NCI-H2107 treated with DMSO at 0.1 percent for 48 hours (cell line): Measurements from ENCODE around the gene MAGEA9.
"Not testable (repeated sequence)": the region's sequence is repeated elsewhere in the genome, so short reads cannot be mapped to it uniquely, and the experiment has no call there.

Experiments used
- DNase-seq: peaks from one replicate; lab custom pipeline; 2025; ENCODE audit not compliant: unreplicated experiment; lab: John Stamatoyannopoulos, UW

Gene MAGEA9, protein sequence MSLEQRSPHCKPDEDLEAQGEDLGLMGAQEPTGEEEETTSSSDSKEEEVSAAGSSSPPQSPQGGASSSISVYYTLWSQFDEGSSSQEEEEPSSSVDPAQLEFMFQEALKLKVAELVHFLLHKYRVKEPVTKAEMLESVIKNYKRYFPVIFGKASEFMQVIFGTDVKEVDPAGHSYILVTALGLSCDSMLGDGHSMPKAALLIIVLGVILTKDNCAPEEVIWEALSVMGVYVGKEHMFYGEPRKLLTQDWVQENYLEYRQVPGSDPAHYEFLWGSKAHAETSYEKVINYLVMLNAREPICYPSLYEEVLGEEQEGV

DNA sequence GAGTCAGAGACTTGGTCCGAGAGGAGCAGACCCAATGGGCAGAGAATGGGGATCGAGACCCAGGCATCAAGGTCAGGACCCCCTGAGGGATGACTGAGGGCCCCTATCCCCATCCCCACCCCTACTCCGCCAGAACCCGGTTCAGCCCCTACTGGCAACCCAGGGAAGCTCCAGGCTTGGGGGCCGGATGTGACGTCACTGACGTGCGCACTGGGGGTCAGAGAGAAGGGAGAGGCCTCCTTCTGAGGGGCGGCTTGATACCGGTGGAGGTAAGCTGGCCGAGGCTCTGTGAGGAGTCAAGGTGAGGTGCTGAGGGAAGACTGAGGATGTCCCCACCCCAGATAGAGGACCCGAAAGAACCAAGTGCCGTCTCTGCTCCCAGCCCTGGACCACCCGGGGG lies at the start of gene MAGEA9:
Gene MAGEA9, plus strand, starts transcription at position 204 of the 400 bp plus-strand sequence. CDS start 4,281 bp downstream, outside the sequence.
- DNase-seq = not testable (repeated sequence)

DNA sequence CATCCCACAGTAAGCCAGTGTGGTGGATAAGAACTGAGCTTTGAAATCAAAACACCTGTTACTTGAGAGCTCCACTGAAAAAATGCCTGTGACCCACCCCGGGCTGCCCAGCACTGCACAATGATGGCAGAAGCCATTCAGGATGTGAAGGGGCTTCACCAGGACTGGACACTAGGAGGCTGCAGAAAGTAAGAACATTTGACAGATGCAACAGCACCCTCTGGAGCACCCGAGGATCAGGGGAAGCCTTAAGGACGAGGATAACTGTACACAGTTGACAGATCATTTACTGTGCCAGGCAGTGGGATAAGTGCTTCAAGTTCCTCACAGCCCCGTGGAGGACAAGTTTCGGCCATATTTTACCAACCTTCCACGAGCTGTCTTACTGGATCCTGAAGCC lies 39.5 kb upstream of the MAGEA9 start:
- not testable (repeated sequence) for DNase-seq

DNA sequence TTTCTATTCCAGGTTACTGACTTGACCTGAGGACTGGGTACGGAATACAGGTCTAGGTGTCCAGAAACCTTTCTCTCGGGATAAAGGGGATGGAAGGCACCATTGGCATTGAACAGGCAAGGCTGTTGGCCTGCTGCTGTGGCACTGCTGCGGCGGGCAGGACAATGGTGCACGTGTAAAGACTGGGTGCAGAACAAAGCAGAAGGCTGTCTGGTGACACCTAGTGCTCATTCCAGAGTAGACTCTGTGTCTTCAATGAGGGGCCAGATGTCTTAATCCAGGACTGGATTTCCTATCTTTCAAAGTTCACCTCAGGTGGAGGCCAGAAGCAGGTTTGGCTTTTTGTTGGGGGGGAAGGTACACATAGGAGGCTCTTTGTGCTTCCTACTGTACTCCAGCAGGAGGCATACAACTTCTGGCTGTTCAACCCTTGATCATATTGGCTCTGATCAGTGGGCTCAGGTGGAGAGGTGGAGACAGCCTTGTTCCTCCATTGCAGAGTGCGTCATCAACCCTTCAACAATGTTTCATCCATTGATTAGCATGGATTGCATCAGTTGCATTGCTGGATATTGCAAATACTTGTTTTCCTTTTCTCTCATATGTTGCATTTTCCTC lies 35.2 kb upstream of the MAGEA9 start:
- not testable (repeated sequence) for DNase-seq

DNA sequence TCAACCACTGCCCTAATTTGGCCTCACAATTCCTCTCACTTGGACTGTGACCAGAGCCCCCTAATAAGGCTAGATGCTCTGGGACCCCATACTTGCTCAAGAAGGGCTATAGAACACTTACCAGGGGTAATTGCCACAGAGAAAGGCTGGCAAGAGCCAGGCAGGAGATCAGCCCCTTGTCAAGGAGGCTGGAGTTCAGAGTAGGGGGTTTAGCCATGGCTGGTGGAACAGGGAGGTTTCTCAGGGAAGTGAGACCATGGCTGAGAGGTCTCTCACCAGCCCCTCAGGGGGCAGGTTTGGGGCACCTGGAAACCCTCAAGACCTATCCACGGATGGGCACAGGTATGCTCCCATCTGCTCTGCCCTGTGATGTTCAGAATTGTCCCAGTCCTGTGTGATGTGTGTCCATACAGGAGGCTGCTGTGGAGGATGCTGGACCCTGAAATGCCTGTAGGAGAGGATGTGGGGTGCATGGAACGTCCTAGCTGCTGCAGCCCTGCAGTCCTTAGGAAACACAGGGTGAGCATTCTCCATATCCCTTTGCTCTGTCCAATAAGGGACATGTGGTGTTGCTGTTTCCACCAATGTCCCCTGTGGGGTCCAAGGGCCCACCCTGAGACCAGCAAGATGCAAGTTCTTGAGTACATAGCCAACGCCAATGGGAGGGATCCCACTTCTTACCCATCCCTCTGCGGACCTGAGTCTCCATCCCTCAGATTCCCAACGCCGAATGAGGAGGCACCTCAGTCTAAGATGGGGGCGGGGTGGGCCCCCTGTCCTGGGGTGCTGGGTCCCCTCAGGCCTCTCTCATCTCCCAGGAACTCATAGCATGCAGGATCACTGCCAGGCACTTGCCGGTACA lies 24.3 kb upstream of the MAGEA9 start:
- no peak for DNase-seq

DNA sequence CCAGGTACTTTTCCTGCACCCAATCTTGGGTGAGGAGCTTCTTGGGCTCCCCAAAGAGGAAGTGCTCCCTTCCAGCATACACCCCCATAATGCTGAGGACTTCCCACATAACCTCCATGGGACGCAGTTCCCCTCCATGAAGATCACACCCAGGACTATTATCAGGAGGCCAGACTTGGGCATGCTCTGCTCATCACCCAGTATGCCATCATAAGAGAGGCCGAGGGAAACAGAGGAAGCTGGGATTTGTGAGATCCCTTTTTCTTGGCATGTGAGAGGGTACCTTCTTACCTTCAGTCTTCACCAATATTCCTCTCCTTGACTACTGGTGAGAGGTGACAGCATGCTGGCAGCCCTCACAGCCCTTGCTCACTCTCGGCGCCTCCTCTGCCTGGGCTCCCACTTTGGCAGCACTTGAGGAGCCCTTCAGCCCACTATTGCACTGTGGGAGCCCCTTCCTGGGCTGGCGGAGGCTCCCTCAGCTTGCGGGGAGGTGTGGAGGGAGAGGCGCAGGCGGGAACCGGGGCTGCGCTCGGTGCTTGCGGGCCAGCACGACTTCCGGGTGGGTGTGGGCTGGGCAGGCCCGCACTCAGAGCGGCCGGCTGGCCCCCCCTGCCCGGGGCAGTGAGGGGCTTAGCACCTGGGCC lies 23.5 kb upstream of the MAGEA9 start:
- no peak for DNase-seq

DNA sequence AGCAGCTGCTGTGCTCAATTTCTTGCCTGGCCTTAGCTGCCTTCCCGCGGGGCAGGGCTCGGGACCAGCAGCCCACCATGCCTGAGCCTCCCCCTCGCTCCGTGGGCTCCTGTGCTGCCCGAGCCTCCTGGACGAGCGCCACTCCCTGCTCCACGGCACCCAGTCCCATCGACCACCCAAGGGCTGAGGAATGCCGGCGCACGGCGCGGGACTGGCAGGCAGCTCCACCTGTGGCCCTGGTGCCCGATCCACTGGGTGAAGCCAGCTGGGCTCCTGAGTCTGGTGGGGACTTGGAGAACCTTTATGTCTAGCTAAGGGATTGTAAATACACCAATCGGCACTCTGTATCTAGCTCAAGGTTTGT lies 23.0 kb upstream of the MAGEA9 start:
- DNase-seq = not testable (repeated sequence)

DNA sequence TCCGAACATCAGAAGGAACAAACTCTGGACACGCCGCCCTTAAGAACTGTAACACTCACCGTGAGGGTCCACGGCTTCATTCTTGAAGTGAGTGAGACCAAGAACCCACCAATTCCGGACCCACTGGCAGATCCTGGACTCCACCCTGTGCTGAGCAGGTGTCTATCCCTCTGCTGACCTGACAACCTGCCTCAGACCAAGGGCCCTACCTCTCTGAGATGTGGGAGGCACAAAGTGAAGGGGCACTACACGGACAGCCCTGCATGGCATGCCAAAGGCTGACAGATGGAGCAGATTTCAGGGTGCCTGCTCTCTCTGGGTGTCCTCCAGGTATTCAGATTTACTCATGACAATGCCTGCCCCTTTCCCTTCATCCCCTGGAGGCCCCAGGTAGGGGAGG lies 21.9 kb upstream of the MAGEA9 start:
- DNase-seq = no peak

DNA sequence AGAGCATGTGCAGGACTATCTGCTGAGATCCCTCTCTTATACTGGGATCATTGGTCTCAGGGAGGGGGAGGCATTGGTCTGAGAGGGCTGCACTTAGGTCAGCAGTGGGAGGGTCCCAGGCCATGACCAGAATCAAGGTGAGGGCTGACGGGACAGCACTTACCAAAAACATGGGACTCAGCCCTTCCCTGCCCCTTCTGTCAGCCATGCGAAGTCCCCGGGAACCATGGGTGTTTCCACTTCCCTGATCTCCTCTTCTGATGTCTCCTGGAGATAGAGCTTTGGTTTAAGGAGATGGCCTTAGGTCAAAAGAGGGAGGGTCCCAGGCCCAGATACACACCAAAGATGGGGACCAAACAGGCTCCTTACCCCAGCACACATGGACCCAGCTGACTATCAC lies 20.8 kb upstream of the MAGEA9 start:
- DNase-seq = no peak

DNA sequence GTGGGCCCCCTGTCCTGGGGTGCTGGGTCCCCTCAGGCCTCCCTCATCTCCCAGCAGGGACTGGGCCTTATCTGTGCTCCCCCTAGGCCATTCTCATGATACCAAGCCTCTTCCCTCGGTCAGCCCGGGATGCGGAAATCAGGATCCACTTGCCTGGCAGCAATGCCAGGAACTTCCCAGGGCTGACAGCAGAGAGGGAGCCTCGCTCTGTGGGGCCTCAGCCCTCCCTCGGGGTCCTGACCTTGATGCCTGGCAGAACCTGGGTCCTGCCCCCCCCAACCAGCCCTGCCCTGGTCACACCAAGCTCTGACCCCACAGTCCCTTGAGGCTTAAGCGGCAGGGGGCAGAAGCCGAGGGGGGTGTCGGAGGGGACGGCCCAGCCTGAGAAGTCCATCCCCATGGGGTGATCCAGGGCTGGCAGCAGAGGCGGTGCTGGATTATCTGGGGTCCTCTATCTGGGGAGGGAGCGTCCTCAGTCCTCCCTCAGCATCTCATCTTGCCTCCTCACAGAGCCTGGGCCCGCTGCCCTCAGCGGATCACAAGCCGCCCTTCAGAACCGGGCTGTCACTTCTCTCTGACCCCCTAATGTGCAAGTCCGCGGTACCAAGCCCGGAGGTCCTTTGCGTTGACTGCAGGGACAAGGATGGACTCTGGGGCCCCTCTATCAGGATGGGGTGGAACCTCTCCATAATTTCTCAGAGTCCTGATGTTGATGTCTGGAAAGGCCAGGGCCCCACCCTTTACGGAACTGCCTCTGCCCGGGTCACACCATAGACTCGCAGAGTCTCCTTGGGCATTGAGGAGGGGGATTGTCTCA lies 19.7 kb upstream of the MAGEA9 start:
- not testable (repeated sequence) for DNase-seq

DNA sequence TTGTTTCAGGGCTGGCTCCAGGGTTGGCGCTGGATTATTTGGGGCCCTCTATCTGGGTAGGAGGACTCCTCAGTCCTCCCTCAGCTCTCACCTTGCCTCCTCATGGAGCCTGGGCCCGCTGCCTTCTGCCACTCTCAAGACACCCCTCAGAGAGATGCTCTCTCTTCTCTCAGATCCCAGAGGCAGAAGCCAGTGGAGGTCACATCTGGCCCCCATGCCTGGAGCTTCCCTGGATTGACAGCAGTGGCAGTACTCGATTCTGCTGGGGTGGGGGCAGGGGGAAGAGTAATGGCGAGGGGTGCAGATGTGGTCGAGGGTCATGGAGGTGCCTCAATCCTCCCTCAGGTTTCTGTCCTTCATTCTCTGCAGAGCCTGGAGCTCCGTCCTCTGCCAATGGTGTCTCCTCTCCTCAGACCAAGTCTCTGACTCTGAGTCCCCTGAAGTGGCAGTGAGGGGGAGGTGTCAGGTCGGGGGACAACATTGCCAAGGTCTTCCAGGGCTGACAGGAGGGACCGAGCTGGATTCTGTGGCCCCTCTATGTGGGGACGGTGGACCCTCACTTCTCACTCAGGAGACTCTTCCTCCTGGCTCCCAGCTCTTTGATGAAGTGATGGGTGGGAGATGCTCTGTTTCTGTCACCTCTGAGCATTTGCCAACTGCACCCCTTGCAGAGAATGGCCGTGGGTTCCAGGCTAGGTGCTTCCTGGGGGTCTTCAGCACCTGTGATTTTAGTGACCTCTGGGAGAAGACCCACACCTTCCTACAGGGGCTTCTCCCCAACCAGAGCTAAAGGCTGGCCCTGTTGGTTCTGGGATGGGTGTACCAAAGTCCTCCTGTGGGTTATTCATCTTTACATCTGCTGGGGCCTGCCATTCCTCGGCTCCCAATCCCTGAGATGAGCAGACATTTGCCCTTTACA lies 18.8 kb upstream of the MAGEA9 start:
- no peak for DNase-seq

DNA sequence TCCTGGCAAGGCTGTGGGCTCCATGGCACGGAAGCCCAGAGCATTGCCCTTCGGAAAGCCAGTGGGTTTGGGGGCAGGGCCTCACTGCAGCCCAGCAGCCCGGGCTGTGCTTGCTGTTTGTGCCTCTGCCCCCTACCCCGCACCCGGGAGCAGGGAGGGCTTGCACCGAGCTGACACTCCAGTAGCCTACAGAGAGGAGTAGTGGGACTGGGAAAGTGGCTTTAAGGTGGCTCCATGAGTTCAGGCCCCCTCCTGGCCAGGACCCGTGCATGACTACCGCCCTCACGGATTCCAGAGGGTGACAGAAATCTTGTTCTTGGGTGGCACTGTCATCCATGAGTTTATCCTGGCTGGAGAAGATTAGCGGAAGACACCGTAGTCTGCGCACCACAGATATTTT lies 11.4 kb upstream of the MAGEA9 start:
- not testable (repeated sequence) for DNase-seq

DNA sequence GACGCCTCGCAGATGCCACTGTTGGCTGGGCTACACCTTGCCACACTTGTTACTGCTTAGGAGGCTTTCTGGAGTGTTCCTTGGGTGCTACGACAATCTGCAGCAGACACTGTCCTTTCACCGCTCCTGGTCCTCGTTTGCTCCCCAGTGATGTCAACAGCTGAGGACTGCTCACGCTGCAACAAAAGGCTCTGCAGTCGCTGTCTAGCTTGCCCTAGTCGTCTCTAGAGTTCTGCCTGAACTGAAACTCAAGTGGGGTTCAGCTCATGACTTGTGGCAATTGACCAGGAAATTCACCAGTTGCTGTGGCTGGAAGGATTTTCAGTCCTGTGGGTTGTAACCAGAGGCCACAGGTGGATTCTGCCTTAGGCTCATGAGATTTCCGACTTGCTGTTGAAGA lies 8.7 kb upstream of the MAGEA9 start:
- DNase-seq = not testable (repeated sequence)

DNA sequence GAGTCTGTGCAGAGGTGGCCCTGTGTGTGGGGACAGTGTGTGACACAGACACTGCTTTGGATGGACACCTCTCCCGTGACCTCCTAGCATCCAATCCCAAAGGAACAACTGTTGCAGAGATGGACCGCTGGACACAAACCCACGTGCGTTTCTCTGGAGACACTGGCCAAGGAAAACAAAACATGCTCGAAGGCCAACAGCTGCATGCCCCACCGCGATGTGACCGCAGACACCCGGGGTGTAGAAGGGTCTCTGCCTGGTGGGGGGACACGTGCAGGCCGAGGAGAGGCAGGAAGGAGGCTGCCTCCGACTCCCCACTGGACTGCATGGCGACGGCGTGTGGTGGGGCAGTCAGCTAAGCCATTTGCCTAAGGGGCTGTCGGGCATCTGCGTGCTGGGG lies 8.0 kb upstream of the MAGEA9 start, which contains the start of gene HSFX1:
Gene HSFX1, plus strand, starts transcription at position 301 of the 400 bp plus-strand sequence. CDS start 614 bp downstream, outside the sequence.
- not testable (repeated sequence) for DNase-seq

DNA sequence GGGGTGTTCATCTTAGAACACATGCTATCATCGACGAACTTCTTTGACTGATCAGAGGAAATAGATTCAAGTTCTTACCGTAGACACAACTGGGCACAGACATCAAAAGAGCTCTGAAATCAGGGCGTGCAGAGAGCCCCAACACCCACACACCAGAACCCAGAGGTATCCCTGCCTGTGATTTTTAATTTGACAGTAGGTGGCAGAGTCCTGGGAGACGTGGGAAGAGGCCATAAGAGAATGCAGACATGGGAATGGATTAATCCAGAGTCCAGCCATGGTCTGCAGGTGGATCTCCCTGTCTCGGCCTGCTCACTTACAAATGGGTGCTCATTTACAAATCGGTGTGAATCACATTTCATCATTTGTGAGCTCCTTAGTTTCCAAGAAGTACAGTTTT lies 3.7 kb upstream of the MAGEA9 start:
- DNase-seq = not testable (repeated sequence)

DNA sequence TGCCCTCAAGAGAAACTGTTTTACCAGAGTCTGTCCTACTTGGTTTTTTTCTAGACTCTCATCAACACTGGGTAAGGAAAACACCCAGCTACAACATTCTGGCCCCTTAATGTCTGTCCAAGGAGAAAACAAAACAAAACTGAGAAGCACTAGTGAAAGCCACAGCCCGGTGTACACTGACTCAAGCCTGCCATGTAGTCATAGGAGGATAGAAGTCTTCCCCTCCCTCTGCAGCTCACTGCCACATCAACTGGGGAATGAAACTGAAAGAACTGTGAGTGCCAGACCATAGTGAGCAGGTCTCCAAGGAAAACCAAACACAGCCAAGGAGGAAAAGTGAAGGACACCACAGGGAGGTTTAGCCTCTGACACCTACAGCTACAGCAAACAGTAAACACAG lies 13.8 kb downstream of the MAGEA9 start:
- DNase-seq = not testable (repeated sequence)

DNA sequence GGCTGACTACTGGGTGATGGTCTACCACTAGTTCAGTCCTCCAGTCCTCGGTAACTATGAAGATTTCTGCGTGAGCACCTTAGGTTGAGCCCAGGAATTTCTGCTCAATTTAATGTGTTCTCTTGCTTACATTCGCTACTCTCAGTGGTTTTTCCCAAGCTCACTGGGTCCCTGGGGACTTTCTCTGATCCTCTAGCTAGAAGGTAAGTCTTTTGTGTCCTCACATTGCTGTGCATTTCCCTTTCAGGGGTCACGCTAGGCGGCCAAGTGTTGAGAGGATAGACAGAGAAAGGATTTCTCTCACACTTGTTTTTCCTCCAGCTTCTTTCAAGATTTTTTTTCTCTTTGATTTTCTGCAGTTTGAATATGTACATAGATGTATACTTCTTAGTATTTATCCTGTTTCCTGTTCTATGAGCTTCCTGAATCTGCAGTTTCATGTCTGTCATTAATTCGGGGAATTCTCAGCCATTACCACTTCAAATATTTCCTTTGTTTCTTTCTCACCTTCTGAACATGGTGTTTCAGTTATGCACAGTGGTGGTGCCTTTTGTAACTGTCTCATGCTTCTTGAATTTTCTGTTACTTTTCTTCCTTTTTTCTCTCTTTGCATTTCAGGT lies 17.5 kb downstream of the MAGEA9 start:
- no peak for DNase-seq

DNA sequence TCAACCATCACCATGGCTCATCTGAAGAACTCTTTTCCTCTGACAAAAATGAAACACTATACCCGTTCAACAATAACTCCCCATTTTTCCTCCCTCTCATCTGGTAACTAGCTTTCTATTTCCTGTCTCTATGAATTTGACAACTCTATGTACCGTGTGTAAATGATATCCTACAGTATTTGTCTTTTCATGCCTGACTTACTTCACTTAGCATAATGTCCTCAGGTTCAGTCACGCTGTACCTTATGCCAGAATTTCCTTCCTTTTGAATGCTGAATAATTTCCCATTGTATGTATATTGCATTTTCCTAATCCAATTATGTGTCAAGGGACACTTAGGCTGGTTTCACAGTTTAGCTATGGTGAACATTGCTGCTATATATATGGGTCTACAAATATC lies 18.2 kb downstream of the MAGEA9 start:
- peak; percentile 76 for DNase-seq

DNA sequence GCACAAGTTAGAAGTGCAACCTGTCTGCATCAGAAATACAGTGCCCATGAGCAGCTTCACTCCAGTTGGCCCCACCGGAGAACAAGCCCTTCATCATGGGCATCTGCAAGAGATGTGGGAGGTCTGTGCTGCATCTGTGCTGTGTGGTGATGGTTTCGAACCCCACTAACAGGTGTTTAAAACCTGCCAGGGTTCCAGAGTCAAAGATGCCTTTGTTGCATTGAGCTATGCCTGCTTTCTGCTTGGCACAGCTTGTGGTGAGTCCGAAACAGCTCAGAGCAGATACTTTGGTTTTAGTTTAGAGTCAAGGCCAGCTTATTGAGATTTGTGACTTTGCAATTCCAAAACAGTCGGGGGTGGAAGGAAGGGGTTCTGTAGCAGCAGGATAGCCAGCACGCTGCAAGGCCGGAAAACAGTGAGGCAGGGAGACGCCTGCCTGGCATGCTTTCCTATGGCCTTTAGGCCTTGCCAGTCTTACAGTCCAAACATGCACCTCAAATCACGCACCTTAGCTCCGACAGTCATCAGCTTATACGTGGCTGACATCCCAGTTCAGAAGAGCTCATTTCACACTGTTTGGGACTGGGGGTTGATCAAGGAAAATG lies 21.8 kb downstream of the MAGEA9 start:
- no peak for DNase-seq
